ENCODE data around the gene UBE2G1. TPM values are rescaled to one million over a fixed set of nuclear protein-coding genes. Genes with fewer than 3 reads are reported as not detected.

Gene UBE2G1
- polyA plus RNA-seq, 2 of the 4 experiments (the other 2 are of a cell fraction) = 86.2 to 117 TPM

GRCh38 chr17:4365103-4365627 is 1.3 kb downstream of the UBE2G1 start (continued):
- TF ChIP-seq NR3C1 (IDR thresholded peaks at IDR 0.05) (no peak), FOXS1 (CRISPR knock-in tag; IDR thresholded peaks at IDR 0.05) (no peak), JUN (IDR thresholded peaks at IDR 0.05) (peak; percentile 75 to 80; a peak in 3 of 5 replicates), ATOH8 (CRISPR knock-in tag; IDR thresholded peaks at IDR 0.05; ENCODE audit: low read depth) (no peak), REST (IDR thresholded peaks at IDR 0.05) (no peak), EP300 (IDR thresholded peaks at IDR 0.05) (no peak), CBX2 (IDR thresholded peaks at IDR 0.05; ENCODE audit: borderline replicate concordance, low read depth) (no peak), RFX5 (IDR thresholded peaks at IDR 0.05) (no peak), MAFK (IDR thresholded peaks at IDR 0.05; ENCODE audit: partially characterized antibody) (no peak), MYC (IDR thresholded peaks at IDR 0.05; ENCODE audit: borderline replicate concordance, low read length) (peak; percentile 97), PHF8 (IDR thresholded peaks at IDR 0.05; ENCODE audit: borderline replicate concordance, low read depth) (peak; percentile 87; the same call in 1 of the 2 replicates), RNF2 (IDR thresholded peaks at IDR 0.05; ENCODE audit: borderline replicate concordance, low read depth) (no peak), ESRRA (IDR thresholded peaks at IDR 0.05; ENCODE audit: borderline replicate concordance, low read length) (no peak), HEYL (CRISPR knock-in tag; IDR thresholded peaks at IDR 0.05) (no peak), KDM5A (IDR thresholded peaks at IDR 0.05) (no peak), CHD2 (IDR thresholded peaks at IDR 0.05; ENCODE audit: low read length, partially characterized antibody) (no peak)
- TF ChIP-seq, protein P1, sequence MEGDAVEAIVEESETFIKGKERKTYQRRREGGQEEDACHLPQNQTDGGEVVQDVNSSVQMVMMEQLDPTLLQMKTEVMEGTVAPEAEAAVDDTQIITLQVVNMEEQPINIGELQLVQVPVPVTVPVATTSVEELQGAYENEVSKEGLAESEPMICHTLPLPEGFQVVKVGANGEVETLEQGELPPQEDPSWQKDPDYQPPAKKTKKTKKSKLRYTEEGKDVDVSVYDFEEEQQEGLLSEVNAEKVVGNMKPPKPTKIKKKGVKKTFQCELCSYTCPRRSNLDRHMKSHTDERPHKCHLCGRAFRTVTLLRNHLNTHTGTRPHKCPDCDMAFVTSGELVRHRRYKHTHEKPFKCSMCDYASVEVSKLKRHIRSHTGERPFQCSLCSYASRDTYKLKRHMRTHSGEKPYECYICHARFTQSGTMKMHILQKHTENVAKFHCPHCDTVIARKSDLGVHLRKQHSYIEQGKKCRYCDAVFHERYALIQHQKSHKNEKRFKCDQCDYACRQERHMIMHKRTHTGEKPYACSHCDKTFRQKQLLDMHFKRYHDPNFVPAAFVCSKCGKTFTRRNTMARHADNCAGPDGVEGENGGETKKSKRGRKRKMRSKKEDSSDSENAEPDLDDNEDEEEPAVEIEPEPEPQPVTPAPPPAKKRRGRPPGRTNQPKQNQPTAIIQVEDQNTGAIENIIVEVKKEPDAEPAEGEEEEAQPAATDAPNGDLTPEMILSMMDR (IDR thresholded peaks at IDR 0.05) = no peak
- TF ChIP-seq, protein P2, sequence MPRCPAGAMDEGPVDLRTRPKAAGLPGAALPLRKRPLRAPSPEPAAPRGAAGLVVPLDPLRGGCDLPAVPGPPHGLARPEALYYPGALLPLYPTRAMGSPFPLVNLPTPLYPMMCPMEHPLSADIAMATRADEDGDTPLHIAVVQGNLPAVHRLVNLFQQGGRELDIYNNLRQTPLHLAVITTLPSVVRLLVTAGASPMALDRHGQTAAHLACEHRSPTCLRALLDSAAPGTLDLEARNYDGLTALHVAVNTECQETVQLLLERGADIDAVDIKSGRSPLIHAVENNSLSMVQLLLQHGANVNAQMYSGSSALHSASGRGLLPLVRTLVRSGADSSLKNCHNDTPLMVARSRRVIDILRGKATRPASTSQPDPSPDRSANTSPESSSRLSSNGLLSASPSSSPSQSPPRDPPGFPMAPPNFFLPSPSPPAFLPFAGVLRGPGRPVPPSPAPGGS (IDR thresholded peaks at IDR 0.05) = peak; percentile 56; the same call in 1 of the 3 replicates

DNA sequence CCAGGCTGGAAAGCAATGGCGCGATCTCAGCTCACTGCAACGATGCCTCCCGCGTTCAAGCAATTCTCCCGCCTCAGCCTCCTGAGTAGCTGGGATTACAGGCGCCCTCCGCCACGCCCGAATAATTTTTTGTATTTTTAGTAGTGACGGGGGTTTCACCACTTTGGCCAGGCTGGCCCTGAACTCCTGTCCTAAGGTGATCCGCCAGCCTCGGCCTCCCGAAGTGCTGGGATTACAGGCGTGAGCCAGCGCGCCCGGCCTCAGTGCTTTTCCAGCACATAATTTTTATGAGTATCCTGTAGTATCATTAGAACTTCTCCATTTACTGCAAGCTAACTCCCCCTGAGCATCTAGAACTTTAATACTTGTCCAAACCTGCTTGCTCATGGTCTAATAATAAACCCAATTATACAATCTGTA is 1.8 kb downstream of the UBE2G1 start:
- peaks cover 19% of the 10 kb centered on the region for H3K4me1 ChIP-seq
- FAIRE-seq (no peak), ATAC-seq (no peak), DNase-seq (ENCODE audit: low read depth in 1 of 2, low spot score in 1 of 2) (no peak)
- WGBS (ENCODE audit: missing lambda C conversion rate) = 78% methylated on average over 18 of the region's 18 CpGs
- no peaks in the 10 kb centered on the region for H3K9me3 ChIP-seq
- TF ChIP-seq ATOH8 (CRISPR knock-in tag; IDR thresholded peaks at IDR 0.05; ENCODE audit: low read depth) = no peak
- TF ChIP-seq CBX8 (IDR thresholded peaks at IDR 0.05) = no peak
- no peak for TF ChIP-seq PHF8 (IDR thresholded peaks at IDR 0.05; ENCODE audit: borderline replicate concordance, low read depth)
- no peak for TF ChIP-seq RFX5 (IDR thresholded peaks at IDR 0.05)
- TF ChIP-seq FOSL2 (IDR thresholded peaks at IDR 0.05) = no peak
- no peak for TF ChIP-seq FOSL2 (CRISPR knock-in tag; IDR thresholded peaks at IDR 0.05)
- TF ChIP-seq EP300 (IDR thresholded peaks at IDR 0.05) = no peak
- TF ChIP-seq, protein P2 (IDR thresholded peaks at IDR 0.05) = no peak
- no peak for TF ChIP-seq ESRRA (IDR thresholded peaks at IDR 0.05; ENCODE audit: borderline replicate concordance, low read length)
- TF ChIP-seq CHD4 (IDR thresholded peaks at IDR 0.05; ENCODE audit: borderline replicate concordance) = no peak
- no peak for TF ChIP-seq CHD2 (IDR thresholded peaks at IDR 0.05; ENCODE audit: low read length, partially characterized antibody)
- TF ChIP-seq, protein P3, sequence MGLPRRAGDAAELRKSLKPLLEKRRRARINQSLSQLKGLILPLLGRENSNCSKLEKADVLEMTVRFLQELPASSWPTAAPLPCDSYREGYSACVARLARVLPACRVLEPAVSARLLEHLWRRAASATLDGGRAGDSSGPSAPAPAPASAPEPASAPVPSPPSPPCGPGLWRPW (IDR thresholded peaks at IDR 0.05) = no peak
- TF ChIP-seq, protein P4, sequence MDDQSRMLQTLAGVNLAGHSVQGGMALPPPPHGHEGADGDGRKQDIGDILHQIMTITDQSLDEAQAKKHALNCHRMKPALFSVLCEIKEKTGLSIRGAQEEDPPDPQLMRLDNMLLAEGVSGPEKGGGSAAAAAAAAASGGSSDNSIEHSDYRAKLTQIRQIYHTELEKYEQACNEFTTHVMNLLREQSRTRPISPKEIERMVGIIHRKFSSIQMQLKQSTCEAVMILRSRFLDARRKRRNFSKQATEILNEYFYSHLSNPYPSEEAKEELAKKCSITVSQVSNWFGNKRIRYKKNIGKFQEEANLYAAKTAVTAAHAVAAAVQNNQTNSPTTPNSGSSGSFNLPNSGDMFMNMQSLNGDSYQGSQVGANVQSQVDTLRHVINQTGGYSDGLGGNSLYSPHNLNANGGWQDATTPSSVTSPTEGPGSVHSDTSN (IDR thresholded peaks at IDR 0.05) = no peak
- H3K4me3 ChIP-seq = peak overlapping the region; percentile 98
- H3K27ac ChIP-seq = peak overlapping the region; percentile 95 to 96
- ChIA-PET CTCF (interaction anchor here (1.0 to 1.7 kb wide), 5 partner anchors 26 to 153 kb away, joined by 3 to 7 read pairs (median 3); no protein-coding TSS in a partner anchor), POLR2A (no interaction called here)
- peak overlapping the region; percentile 72 for H3K4me2 ChIP-seq
